NCI-H345 treated with DMSO at 0.1 percent for 48 hours (cell line): ENCODE results near the gene SLC1A5.

Experiments used
- DNase-seq: peaks from one replicate; lab custom pipeline; 2025; ENCODE audit not compliant: unreplicated experiment; lab: John Stamatoyannopoulos, UW

Gene SLC1A5

DNA sequence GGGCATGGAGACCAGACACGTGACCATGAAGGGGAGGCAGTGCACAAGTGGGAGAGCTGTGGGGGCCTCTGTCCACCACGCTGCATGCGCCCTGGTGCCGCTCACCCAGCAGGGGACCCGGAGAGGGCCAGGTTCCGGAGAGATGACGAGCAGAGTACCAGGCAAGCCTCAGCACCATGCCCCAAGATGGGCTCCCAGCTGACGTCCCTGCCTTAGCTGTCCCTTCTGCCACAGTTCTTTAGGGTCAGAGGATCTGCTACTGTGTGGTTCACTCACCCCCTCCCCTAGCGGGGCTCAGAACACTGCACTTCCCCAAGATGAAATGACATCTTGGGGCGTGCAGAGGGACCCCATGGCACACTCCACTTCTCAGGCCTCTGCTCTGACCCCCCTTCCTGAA is 61.8 kb downstream of the SLC1A5 start:
- DNase-seq = no peak

DNA sequence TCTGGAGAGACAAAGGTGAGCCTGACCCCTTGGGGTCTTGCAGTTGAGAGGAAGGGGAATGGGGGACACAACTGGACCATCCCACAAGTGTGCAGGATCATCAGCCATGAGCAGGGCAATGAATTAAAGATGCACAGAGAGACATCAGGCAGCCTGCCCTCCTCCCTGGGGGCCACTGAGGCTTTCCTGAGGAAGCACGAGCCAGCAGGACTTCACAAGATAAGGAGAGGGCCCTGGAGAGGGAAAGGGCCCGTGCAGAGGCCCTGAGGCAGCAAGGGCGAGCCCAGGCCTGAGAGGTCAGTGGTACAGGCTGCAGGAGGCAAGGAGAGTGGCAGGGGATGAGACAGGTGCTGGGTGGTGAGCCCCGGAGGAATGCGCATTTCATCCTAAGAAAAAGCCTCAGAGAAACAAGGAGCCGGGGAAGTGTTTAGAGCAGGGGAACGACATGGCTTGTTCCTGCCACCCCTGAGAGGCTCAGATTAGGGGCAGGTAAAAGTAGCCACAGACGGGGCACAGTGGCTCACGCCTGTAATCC is 62.5 kb downstream of the SLC1A5 start:
- DNase-seq = no peak

DNA sequence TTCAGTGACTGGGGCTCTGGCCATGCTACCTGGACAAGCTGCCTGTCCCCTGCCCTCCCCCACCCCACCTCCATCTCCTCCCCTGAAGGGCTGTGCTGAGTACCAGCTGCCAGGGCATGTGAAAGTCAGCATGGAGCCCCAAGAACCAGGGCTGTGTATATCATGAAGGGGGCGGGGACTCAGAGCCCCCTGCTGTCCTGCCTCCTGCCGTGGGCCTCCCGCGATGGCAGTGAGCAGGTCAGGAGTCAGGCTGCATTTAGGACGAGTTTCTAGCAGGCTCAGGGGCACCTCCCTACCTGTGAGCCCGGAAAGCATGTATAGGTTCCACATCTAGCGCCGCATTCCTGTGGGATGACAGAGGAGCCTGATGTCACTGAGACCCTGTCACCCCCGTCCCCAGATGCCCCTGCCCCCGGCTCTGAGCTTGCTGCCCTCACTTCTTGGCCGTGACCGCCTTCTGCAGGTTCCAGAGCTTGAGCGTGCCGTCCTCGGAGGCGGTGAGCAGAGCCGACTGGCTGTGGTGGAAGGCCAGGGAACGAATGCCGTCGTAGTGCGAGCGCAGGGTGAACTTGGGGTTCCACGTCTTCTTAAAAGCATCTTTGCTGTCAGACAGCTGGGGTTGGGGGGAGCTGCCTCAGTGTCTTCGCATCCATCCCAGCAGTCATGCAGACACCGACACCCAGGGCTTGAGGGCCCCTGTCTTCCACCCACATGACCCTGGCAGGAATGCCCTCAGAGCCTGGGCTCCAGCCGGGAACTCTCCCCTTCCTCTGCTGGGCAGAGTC is 63.2 kb downstream of the SLC1A5 start:
- DNase-seq = no peak
